HAP-1 (cell line): ENCODE data around the gene RIMBP3C.
"Not testable (repeated sequence)": the region's sequence is repeated elsewhere in the genome, so short reads cannot be mapped to it uniquely, and the experiment has no call there.

Source experiments
- DNase-seq, 2 experiments: peaks; one replicate each; pipeline ENCODE4 v3.0.0-alpha.2; 2016 to 2020; ENCODE audit warnings: low spot score in 2 of 2
- H3K27me3 ChIP-seq: fragments of 250-450 bp; sonication (Bioruptor Pico); 2 replicates; pipeline ENCODE4 v1.5.1; 2020; ENCODE audit warnings: low read depth, mild to moderate bottlenecking, moderate library complexity
- H3K36me3 ChIP-seq: fragments of 250-450 bp; sonication (Bioruptor Pico); replicated peaks from 2 replicates; pipeline ENCODE4 v1.5.1; 2020; ENCODE audit warnings: mild to moderate bottlenecking
- H3K4me1 ChIP-seq: fragments of 250-450 bp; sonication (Bioruptor Pico); 2 replicates; pipeline ENCODE4 v1.5.1; 2020; ENCODE audit warnings: mild to moderate bottlenecking
- H3K4me3 ChIP-seq: fragments of 250-450 bp; sonication (Bioruptor Pico); 2 replicates; pipeline ENCODE4 v1.5.1; 2020; ENCODE audit warnings: mild to moderate bottlenecking, moderate library complexity
- H3K9me3 ChIP-seq: fragments of 250-450 bp; sonication (Bioruptor Pico); 2 replicates; pipeline ENCODE4 v1.5.1; 2020; ENCODE audit warnings: mild to moderate bottlenecking, moderate library complexity
- in situ Hi-C: fragments of 300-500 bp; cut with MboI; formaldehyde crosslinking; loops from 3 replicates; pipeline ENCODE4 v1.14.3; 2020; ENCODE audit warnings: low sequenced_read_pairs, inconsistent platforms, mixed read lengths

The RIMBP3C gene

GRCh38 chr22:21551361-21551760 is at the start of gene RIMBP3C:
TSS of gene RIMBP3C (minus strand) at chr22:21551461. CDS start at chr22:21550976, 485 bp downstream.
- in situ Hi-C loops, H3K27me3 ChIP-seq, H3K4me3 ChIP-seq, H3K4me1 ChIP-seq, DNase-seq, H3K9me3 ChIP-seq, H3K36me3 ChIP-seq: not testable (repeated sequence)

GRCh38 chr22:21599053-21599893 is 48.0 kb upstream of the RIMBP3C start:
- no peak for DNase-seq
- Histone ChIP-seq H3K9me3 (no peaks in the 10 kb centered on the region), H3K4me1 (peaks cover 4% of the 10 kb centered on the region), H3K36me3 (peaks cover 43% of the 10 kb centered on the region), H3K27me3 (no peaks in the 10 kb centered on the region), H3K4me3 (no peak overlapping the region)
- in situ Hi-C loops = no loop called here

GRCh38 chr22:21598302-21598701 is 47.0 kb upstream of the RIMBP3C start:
- no peak for DNase-seq
- H3K36me3 ChIP-seq = peaks cover 49% of the 10 kb centered on the region
- in situ Hi-C loops = no loop called here

GRCh38 chr22:21596356-21597135 is 45.3 kb upstream of the RIMBP3C start:
- DNase-seq, H3K9me3 ChIP-seq, H3K4me3 ChIP-seq, H3K27me3 ChIP-seq, H3K4me1 ChIP-seq, in situ Hi-C loops: not testable (repeated sequence)
- peaks cover 51% of the 10 kb centered on the region for H3K36me3 ChIP-seq

More at GRCh38 chr22:21598302-21598701, 47.0 kb upstream of the RIMBP3C start:
- Histone ChIP-seq H3K4me1 (no peaks in the 10 kb centered on the region; the same call in 1 of the 2 replicates), H3K4me3 (no peak overlapping the region), H3K9me3 (no peaks in the 10 kb centered on the region), H3K27me3 (no peaks in the 10 kb centered on the region)

GRCh38 chr22:21594865-21595452 is 43.7 kb upstream of the RIMBP3C start:
- peaks cover 54% of the 10 kb centered on the region for H3K36me3 ChIP-seq
- in situ Hi-C loops = no loop called here
- H3K27me3 ChIP-seq = no peaks in the 10 kb centered on the region

GRCh38 chr22:21593406-21594232 is 42.4 kb upstream of the RIMBP3C start:
- Histone ChIP-seq H3K4me3 (no peak overlapping the region), H3K9me3 (no peaks in the 10 kb centered on the region), H3K36me3 (peaks cover 54% of the 10 kb centered on the region), H3K4me1 (no peaks in the 10 kb centered on the region; the same call in 1 of the 2 replicates), H3K27me3 (no peaks in the 10 kb centered on the region)
- in situ Hi-C loops = no loop called here
- peak in 1 of 2 experiments; percentile 39 for DNase-seq

More at GRCh38 chr22:21594865-21595452, 43.7 kb upstream of the RIMBP3C start:
- DNase-seq = no peak
- H3K4me1 ChIP-seq = no peaks in the 10 kb centered on the region; the same call in 1 of the 2 replicates
- no peaks in the 10 kb centered on the region for H3K9me3 ChIP-seq
- no peak overlapping the region for H3K4me3 ChIP-seq

- peaks cover 57% of the 10 kb centered on the region for H3K36me3 ChIP-seq
- no peak overlapping the region for H3K4me3 ChIP-seq
- no peaks in the 10 kb centered on the region for H3K27me3 ChIP-seq
- H3K4me1 ChIP-seq = no peaks in the 10 kb centered on the region; the same call in 1 of the 2 replicates
- DNase-seq = no peak
- H3K9me3 ChIP-seq = no peaks in the 10 kb centered on the region
- in situ Hi-C loops = no loop called here
Measured at GRCh38 chr22:21592422-21592821, 41.2 kb upstream of the RIMBP3C start.

GRCh38 chr22:21591695-21592094 is 40.4 kb upstream of the RIMBP3C start:
- Histone ChIP-seq H3K9me3 (no peaks in the 10 kb centered on the region), H3K4me3 (no peak overlapping the region), H3K4me1 (no peaks in the 10 kb centered on the region), H3K36me3 (peaks cover 50% of the 10 kb centered on the region), H3K27me3 (no peaks in the 10 kb centered on the region)
- no peak for DNase-seq
- in situ Hi-C loops = no loop called here

GRCh38 chr22:21590809-21591641 is 39.8 kb upstream of the RIMBP3C start:
- H3K4me1 ChIP-seq = no peaks in the 10 kb centered on the region
- no peaks in the 10 kb centered on the region for H3K27me3 ChIP-seq
- H3K9me3 ChIP-seq = no peaks in the 10 kb centered on the region
- no peak overlapping the region for H3K4me3 ChIP-seq
- no peak for DNase-seq
- in situ Hi-C loops = no loop called here
- H3K36me3 ChIP-seq = peaks cover 45% of the 10 kb centered on the region

- no peaks in the 10 kb centered on the region for H3K9me3 ChIP-seq
- H3K4me3 ChIP-seq = no peak overlapping the region
- in situ Hi-C loops = no loop called here
- peaks cover 31% of the 10 kb centered on the region for H3K36me3 ChIP-seq
- no peak for DNase-seq
- no peaks in the 10 kb centered on the region for H3K4me1 ChIP-seq
- no peaks in the 10 kb centered on the region for H3K27me3 ChIP-seq
Measured at GRCh38 chr22:21589396-21589795, 38.1 kb upstream of the RIMBP3C start.

GRCh38 chr22:21587803-21588611 is 36.7 kb upstream of the RIMBP3C start:
- H3K27me3 ChIP-seq = no peaks in the 10 kb centered on the region
- peaks cover 17% of the 10 kb centered on the region for H3K36me3 ChIP-seq
- H3K4me1 ChIP-seq = no peaks in the 10 kb centered on the region
- in situ Hi-C loops = no loop called here
- no peak for DNase-seq
- no peak overlapping the region for H3K4me3 ChIP-seq
- H3K9me3 ChIP-seq = no peaks in the 10 kb centered on the region

- in situ Hi-C loops = no loop called here
- no peaks in the 10 kb centered on the region for H3K9me3 ChIP-seq
- peaks cover 13% of the 10 kb centered on the region for H3K36me3 ChIP-seq
- H3K4me3 ChIP-seq = no peak overlapping the region
- no peak for DNase-seq
- no peaks in the 10 kb centered on the region for H3K27me3 ChIP-seq
- H3K4me1 ChIP-seq = no peaks in the 10 kb centered on the region
Measured at GRCh38 chr22:21585389-21585788, 34.1 kb upstream of the RIMBP3C start.
